Adrenal gland (tissue), 5 donors: ENCODE data around the gene TRMT1.

Experiments used
- CTCF ChIP-seq, 6 experiments: fragments of 450-650 bp in 4 of 6; fragments of 200-600 bp in 2 of 6; sonication (generic) in 1 of 6; IDR thresholded peaks; 1 replicate in 5 of 6; 2 replicates in 1 of 6; pipeline versions ENCODE4 v1.5.1 to v1.8.0; 2016 to 2021; ENCODE audit warnings: antibody characterized with exemption in 6 of 6, mild to moderate bottlenecking in 2 of 6, moderate library complexity in 1 of 6
- POLR2A ChIP-seq, 2 donors: fragments of 450-650 bp; IDR thresholded peaks; one replicate each; pipeline ENCODE4 v1.6.1; 2017; ENCODE audit warnings: antibody characterized with exemption in 2 of 2, mild to moderate bottlenecking in 2 of 2, moderate library complexity in 1 of 2
- donor health status: DM: no; HTN: no; CAD: no.

DNA sequence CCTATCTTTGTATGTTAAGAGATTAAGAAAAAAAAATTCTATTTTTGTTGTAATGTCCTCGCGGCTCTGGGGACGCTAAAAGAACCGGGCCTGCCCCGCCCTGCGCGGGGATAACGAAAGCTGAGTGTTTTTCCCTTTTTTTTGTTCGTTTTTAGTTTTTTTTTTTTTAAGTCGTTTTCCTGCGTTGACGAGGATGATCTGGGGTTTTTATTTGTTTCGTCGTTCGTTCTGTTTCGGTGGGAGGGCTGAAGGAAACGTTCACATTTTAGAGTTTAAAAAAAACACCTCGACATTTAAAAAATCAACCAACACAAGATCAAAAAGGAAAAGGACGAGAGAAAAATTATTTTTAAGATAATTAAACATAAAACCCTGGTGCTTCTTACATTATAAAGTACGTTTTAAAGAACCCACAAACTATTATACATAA is 19.5 kb downstream of the TRMT1 start:
- no peak for TF ChIP-seq CTCF (IDR thresholded peaks at IDR 0.05)
- TF ChIP-seq POLR2A (IDR thresholded peaks at IDR 0.05), result no peak
